Ishikawa (cell line): ENCODE measurements around the gene MGAT5B.
A peak's percentile ranks its signal among the peaks of the same experiment; 100 is the strongest.

ENCODE experiments used
- CEBPB ChIP-seq: IDR thresholded peaks from 2 replicates; pipeline ENCODE4 v1.6.1; 2012
- CREB1 ChIP-seq: IDR thresholded peaks from 2 replicates; pipeline ENCODE4 v1.6.1; 2012; ENCODE audit warnings: low read depth
- EGR1 ChIP-seq: IDR thresholded peaks from 2 replicates; pipeline ENCODE4 v1.6.1; 2012
- EP300 ChIP-seq: IDR thresholded peaks from 2 replicates; pipeline ENCODE4 v1.6.1; 2012; ENCODE audit warnings: borderline replicate concordance
- FOXM1 ChIP-seq: IDR thresholded peaks from 2 replicates; pipeline ENCODE4 v1.6.1; 2012; ENCODE audit warnings: low read depth, borderline replicate concordance
- NFIC ChIP-seq: IDR thresholded peaks from 2 replicates; pipeline ENCODE4 v1.6.1; 2012
- RAD21 ChIP-seq: IDR thresholded peaks from 2 replicates; pipeline ENCODE4 v1.6.1; 2012; ENCODE audit warnings: low read depth
- TAF1 ChIP-seq: IDR thresholded peaks from 2 replicates; pipeline ENCODE4 v1.6.1; 2012; ENCODE audit warnings: low read depth, mild to moderate bottlenecking
- TEAD4 ChIP-seq: IDR thresholded peaks from 2 replicates; pipeline ENCODE4 v1.6.1; 2012
- YY1 ChIP-seq: IDR thresholded peaks from 2 replicates; pipeline ENCODE4 v1.6.1; 2012; ENCODE audit warnings: low read depth
- ZBTB7A ChIP-seq: IDR thresholded peaks from 2 replicates; pipeline ENCODE4 v1.6.1; 2012; ENCODE audit warnings: low read depth
- TF ChIP-seq, protein P1 (sequence below): IDR thresholded peaks from 2 replicates; pipeline ENCODE4 v1.6.1; 2012; ENCODE audit warnings: low read depth, mild to moderate bottlenecking
- TF ChIP-seq, protein P2 (sequence below): IDR thresholded peaks from 2 replicates; pipeline ENCODE4 v1.6.1; 2012
- TF ChIP-seq, protein P3 (sequence below): IDR thresholded peaks from 2 replicates; pipeline ENCODE4 v1.6.1; 2012

The MGAT5B gene

DNA sequence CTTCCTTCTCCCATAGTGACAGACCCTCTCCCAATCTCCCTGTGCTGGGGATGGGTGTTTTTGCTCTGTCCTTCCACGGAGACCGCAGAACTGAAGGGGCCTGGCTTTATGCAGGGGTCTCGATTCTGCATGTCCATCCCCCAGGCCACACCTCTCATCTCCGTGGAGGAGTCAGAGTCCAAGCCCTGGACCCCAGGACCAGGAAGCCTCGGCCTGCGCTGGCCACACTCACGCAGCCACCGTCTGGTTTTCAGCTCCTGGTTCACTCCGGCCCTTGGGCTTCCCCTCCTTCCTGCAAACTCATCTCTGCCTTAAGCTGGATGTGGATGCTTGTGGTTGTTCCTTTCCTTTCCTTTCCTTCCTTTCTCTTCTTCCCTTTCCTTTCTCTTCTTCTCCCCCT is 90.8 kb downstream of the MGAT5B start:
- TF ChIP-seq NFIC (no peak), CEBPB (no peak), EP300 (no peak), FOXM1 (no peak), ZBTB7A (no peak)
- TF ChIP-seq, protein P1, sequence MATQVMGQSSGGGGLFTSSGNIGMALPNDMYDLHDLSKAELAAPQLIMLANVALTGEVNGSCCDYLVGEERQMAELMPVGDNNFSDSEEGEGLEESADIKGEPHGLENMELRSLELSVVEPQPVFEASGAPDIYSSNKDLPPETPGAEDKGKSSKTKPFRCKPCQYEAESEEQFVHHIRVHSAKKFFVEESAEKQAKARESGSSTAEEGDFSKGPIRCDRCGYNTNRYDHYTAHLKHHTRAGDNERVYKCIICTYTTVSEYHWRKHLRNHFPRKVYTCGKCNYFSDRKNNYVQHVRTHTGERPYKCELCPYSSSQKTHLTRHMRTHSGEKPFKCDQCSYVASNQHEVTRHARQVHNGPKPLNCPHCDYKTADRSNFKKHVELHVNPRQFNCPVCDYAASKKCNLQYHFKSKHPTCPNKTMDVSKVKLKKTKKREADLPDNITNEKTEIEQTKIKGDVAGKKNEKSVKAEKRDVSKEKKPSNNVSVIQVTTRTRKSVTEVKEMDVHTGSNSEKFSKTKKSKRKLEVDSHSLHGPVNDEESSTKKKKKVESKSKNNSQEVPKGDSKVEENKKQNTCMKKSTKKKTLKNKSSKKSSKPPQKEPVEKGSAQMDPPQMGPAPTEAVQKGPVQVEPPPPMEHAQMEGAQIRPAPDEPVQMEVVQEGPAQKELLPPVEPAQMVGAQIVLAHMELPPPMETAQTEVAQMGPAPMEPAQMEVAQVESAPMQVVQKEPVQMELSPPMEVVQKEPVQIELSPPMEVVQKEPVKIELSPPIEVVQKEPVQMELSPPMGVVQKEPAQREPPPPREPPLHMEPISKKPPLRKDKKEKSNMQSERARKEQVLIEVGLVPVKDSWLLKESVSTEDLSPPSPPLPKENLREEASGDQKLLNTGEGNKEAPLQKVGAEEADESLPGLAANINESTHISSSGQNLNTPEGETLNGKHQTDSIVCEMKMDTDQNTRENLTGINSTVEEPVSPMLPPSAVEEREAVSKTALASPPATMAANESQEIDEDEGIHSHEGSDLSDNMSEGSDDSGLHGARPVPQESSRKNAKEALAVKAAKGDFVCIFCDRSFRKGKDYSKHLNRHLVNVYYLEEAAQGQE: no peak
- TF ChIP-seq, protein P2, sequence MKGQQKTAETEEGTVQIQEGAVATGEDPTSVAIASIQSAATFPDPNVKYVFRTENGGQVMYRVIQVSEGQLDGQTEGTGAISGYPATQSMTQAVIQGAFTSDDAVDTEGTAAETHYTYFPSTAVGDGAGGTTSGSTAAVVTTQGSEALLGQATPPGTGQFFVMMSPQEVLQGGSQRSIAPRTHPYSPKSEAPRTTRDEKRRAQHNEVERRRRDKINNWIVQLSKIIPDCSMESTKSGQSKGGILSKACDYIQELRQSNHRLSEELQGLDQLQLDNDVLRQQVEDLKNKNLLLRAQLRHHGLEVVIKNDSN: no peak

DNA sequence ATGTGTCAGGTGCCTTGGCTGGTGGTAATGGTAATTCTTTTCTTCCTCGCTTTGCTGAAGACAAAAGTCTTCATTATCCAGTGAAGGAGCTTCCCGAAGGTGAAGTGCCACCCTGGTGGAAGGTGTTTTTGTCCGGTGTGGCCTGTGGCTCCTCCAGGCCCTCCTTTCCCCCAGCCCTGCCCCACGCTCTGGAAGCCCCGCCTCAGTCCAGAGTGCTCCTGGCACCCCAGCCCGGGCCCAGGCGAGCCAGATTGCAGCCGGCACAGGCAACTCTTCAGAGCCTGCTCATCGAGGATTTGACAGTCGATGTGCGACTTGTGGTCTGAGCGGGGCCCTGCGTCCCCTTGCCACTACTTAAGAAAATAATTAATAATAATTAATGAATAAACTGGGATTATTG is 93.7 kb downstream of the MGAT5B start:
- TF ChIP-seq, protein P2: no peak
- TF ChIP-seq, protein P3, sequence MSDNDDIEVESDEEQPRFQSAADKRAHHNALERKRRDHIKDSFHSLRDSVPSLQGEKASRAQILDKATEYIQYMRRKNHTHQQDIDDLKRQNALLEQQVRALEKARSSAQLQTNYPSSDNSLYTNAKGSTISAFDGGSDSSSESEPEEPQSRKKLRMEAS: no peak

DNA sequence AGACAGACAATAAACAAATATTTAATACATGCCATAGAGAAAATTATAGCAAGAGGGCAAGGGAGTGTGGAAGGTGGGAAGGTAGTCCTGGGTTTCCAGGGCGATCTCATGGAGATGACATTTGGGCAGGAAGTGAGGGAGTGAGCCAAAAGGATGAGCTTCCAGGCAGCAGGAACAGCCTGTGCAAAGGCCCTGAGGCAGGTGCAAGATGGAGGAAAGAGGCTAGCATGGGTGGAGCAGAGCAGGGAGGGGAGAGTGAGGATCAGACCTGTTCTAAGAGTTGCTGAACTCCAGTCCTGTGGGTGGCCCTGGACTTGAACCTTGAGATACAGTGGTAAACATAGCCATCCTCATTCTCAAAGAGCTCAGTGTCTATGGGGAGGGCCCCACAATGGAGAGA is 94.7 kb downstream of the MGAT5B start:
- TF ChIP-seq NFIC (no peak), CREB1 (no peak), TAF1 (no peak)

DNA sequence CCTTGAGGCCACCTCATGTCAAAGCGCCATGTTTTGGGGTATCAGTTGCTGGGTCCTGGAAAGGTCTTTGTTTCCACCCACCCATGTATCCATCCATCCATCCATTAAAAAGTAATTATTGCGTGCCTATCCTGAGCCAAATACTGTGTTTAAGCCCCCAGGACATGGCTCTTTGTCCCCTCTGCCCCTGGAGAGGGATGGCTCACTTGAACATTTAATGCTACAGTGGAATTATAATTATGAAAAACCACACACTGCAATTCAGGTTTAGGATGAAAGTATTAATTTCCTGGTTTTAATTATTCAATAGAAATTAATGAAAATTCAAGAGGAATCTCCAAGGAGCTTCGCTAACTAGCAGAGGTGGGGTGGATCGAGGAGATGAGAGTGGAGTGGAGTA is 97.8 kb downstream of the MGAT5B start:
- TF ChIP-seq, protein P2: no peak
- TF ChIP-seq RAD21: no peak
- TF ChIP-seq TAF1: no peak
- no peak for TF ChIP-seq TEAD4
- TF ChIP-seq EP300: no peak

DNA sequence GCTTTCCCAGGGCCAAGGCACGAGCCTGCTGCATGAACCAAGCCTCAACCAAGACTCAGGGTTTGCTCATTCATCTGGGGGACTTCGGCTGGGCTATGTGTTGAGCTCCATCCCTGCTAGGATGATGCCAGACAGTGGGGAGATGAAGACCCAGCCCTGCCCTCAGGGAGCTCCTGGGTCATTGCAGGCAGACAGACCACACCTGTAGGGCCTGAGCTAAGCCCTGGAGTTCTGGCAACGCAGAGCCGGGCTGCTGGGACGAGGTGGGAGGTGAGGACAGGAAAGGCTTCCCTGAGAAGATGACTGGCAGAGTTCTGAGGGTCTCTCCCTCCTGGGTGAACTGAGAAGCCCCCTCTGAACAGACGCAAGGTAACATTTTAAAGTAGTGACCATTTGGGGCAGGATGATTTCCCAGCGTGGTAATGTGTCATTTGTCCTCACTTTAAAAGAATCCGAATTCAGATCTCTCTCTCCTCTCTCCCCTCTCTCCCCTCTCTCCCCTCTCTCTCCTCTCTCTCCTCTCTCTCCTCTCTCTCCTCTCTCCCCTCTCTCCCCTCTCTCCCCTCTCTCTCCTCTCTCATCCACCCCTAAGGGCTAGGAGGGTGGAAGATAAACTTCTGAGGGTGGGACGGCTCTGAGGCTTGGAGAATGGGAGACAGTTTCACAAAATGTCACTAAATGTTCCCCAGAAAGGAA is 98.4 kb downstream of the MGAT5B start:
- TF ChIP-seq, protein P3: no peak
- no peak for TF ChIP-seq TAF1
- TF ChIP-seq RAD21: no peak
- TF ChIP-seq YY1: no peak

DNA sequence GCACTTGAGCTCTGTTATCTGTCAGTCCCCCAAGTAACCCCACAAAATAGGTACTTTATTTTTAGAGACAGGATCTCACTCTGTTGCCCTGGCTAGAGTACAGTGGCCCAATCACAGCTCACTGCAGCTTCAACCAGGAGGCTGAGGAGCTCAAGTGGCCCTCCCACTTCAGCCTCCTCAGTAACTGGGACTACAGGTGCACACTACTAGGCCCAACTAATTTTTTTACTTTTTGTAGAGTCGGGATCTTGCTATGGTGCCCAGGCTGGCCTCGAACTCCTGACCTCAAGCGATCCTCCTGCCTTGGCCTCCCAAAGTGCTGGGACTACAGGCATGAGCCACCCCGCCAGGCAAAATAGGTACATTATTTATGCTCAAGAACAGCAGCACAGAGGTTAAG is 99.6 kb downstream of the MGAT5B start:
- no peak for TF ChIP-seq ZBTB7A
- TF ChIP-seq, protein P2: no peak
- TF ChIP-seq, protein P3: no peak

DNA sequence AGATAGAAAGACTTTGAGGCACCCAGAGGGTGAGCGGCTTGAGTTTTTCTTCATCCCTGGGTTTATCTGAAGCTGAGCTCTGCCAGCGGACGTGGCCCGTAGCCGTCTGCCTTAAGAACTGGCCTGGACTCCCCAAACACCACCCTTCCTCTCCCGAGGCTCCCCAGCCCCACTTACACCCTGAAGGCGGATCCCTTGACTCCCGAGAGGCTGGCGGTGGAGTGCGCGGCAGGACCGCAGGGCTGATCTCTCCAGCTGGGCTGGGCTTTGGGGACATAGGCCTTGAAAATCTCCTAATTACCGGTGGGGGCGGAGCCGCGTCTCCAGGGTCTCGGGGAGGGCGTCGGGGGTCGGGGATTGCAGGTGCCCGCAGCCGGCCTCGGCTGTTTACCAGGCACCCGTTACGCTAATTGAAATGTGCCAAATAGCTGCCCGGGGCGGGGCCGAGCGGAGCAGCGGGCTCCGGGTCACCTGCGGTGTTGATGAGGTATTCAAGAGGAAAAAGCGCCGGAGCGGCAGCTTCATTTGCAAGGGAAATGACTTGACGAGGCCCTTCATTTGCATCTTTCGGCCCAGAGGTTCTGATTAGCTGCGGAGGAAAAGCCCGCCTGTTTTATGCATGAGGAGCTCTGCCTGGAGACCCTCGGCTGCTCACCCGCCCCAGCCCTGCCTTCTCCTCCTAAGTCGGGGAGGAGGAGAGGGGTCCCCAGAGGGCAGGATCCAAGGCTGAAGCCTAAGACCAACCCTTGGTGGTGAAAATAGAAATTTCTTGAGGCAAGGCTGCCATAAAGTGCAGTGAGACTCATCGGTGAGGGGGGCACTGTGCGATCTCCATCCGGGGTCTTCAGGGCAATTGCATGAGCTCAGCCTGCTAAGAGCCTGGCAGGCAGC is 100.7 kb downstream of the MGAT5B start:
- TF ChIP-seq EP300 (no peak), EGR1 (no peak), ZBTB7A (peak; percentile 80; the same call in 1 of the 2 replicates)
- TF ChIP-seq, protein P2: no peak
